ENCODE data around the gene BCAS3.

The BCAS3 gene

GRCh38 chr17:60960398-60961065 is 282.9 kb downstream of the BCAS3 start:
- Histone ChIP-seq H3K27me3 (ENCODE audit: control insufficient read depth, insufficient read depth, low read length) (no peaks in the 10 kb centered on the region), H3K4me1 (no peaks in the 10 kb centered on the region), H3K9ac (no peak overlapping the region), H3K36me3 (ENCODE audit: control insufficient read depth, insufficient read depth, low read length) (no peaks in the 10 kb centered on the region), H3K4me2 (ENCODE audit: low read length) (no peak overlapping the region), H3K79me2 (no peaks in the 10 kb centered on the region), H3K4me3 (ENCODE audit: low read depth, low read length) (no peak overlapping the region), H3K9me3 (ENCODE audit: control insufficient read depth, low read length) (no peaks in the 10 kb centered on the region), H2AFZ (no peak overlapping the region), H3K27ac (no peak overlapping the region)
- no peak for TF ChIP-seq CTCF (IDR thresholded peaks at IDR 0.05)

- Histone ChIP-seq H3K4me1 (no peaks in the 10 kb centered on the region), H3K36me3 (ENCODE audit: control insufficient read depth, insufficient read depth, low read length) (no peaks in the 10 kb centered on the region), H3K27ac (no peak overlapping the region), H3K79me2 (peaks cover 2% of the 10 kb centered on the region), H3K27me3 (ENCODE audit: control insufficient read depth, insufficient read depth, low read length) (no peaks in the 10 kb centered on the region), H3K9ac (no peak overlapping the region), H3K9me3 (ENCODE audit: control insufficient read depth, low read length) (no peaks in the 10 kb centered on the region), H2AFZ (no peak overlapping the region), H3K4me2 (ENCODE audit: low read length) (no peak overlapping the region), H3K4me3 (ENCODE audit: low read depth, low read length) (no peak overlapping the region)
- TF ChIP-seq CTCF (IDR thresholded peaks at IDR 0.05): no peak
Measured at GRCh38 chr17:60964160-60964559, 286.5 kb downstream of the BCAS3 start.

- no peak overlapping the region for H3K4me3 ChIP-seq (ENCODE audit: low read depth, low read length)
- H3K9me3 ChIP-seq (ENCODE audit: control insufficient read depth, low read length): no peaks in the 10 kb centered on the region
- no peak for TF ChIP-seq CTCF (IDR thresholded peaks at IDR 0.05)
- no peak overlapping the region for H3K9ac ChIP-seq
- no peaks in the 10 kb centered on the region for H3K4me1 ChIP-seq
- no peak overlapping the region for H3K4me2 ChIP-seq (ENCODE audit: low read length)
- H3K36me3 ChIP-seq (ENCODE audit: control insufficient read depth, insufficient read depth, low read length): no peaks in the 10 kb centered on the region
- no peak overlapping the region for H2AFZ ChIP-seq
- no peaks in the 10 kb centered on the region for H3K27me3 ChIP-seq (ENCODE audit: control insufficient read depth, insufficient read depth, low read length)
- peaks cover 2% of the 10 kb centered on the region for H3K79me2 ChIP-seq
- no peak overlapping the region for H3K27ac ChIP-seq
Measured at GRCh38 chr17:60968266-60968665, 290.6 kb downstream of the BCAS3 start.

- Histone ChIP-seq H3K4me3 (ENCODE audit: low read depth, low read length) (no peak overlapping the region), H3K4me1 (no peaks in the 10 kb centered on the region), H3K27me3 (ENCODE audit: control insufficient read depth, insufficient read depth, low read length) (no peaks in the 10 kb centered on the region), H3K9ac (no peak overlapping the region), H3K9me3 (ENCODE audit: control insufficient read depth, low read length) (no peaks in the 10 kb centered on the region), H2AFZ (no peak overlapping the region), H3K36me3 (ENCODE audit: control insufficient read depth, insufficient read depth, low read length) (no peaks in the 10 kb centered on the region), H3K4me2 (ENCODE audit: low read length) (no peak overlapping the region), H3K27ac (no peak overlapping the region), H3K79me2 (peaks cover 2% of the 10 kb centered on the region)
- TF ChIP-seq CTCF (IDR thresholded peaks at IDR 0.05): no peak
Measured at GRCh38 chr17:60969500-60970037, 291.9 kb downstream of the BCAS3 start.

- no peak overlapping the region for H3K4me2 ChIP-seq (ENCODE audit: low read length)
- H3K9ac ChIP-seq: no peak overlapping the region
- peaks cover 2% of the 10 kb centered on the region for H3K79me2 ChIP-seq
- H3K27ac ChIP-seq: no peak overlapping the region
- no peaks in the 10 kb centered on the region for H3K36me3 ChIP-seq (ENCODE audit: control insufficient read depth, insufficient read depth, low read length)
- H3K4me1 ChIP-seq: no peaks in the 10 kb centered on the region
- no peak overlapping the region for H3K4me3 ChIP-seq (ENCODE audit: low read depth, low read length)
- no peaks in the 10 kb centered on the region for H3K9me3 ChIP-seq (ENCODE audit: control insufficient read depth, low read length)
- no peak overlapping the region for H2AFZ ChIP-seq
- H3K27me3 ChIP-seq (ENCODE audit: control insufficient read depth, insufficient read depth, low read length): no peaks in the 10 kb centered on the region
- no peak for TF ChIP-seq CTCF (IDR thresholded peaks at IDR 0.05)
Measured at GRCh38 chr17:60970741-60971140, 293.1 kb downstream of the BCAS3 start.
